OCI-LY1 (cell line): ENCODE results near the gene SAYSD1.

ENCODE experiments used
- H2AFZ ChIP-seq: fragments of 200-600 bp; sonication (generic), shearing (Covaris generic); 2 replicates; pipeline ENCODE4 v1.6.0; 2014; ENCODE audit warnings: antibody characterized with exemption, mild to moderate bottlenecking, low read length
- H3F3A ChIP-seq: fragments of 200-600 bp; sonication (generic), shearing (Covaris generic); 2 replicates; pipeline ENCODE4 v1.6.0; 2014; ENCODE audit warnings: mild to moderate bottlenecking, antibody characterized with exemption, low read length, moderate library complexity; ENCODE audit not compliant: insufficient read depth
- H3K27ac ChIP-seq: fragments of 200-600 bp; sonication (generic); 2 replicates; pipeline ENCODE4 v1.5.1; 2014; ENCODE audit warnings: low read length, mixed run types, mild to moderate bottlenecking, low read depth; ENCODE audit not compliant: poor library complexity, severe bottlenecking
- H3K27me3 ChIP-seq: fragments of 200-600 bp; sonication (generic); 2 replicates; pipeline ENCODE4 v1.6.0; 2014; ENCODE audit warnings: antibody characterized with exemption, mild to moderate bottlenecking, low read length, moderate library complexity; ENCODE audit not compliant: insufficient read depth
- H3K36me3 ChIP-seq: fragments of 200-600 bp; sonication (generic); 2 replicates; pipeline ENCODE4 v1.6.1; 2014; ENCODE audit warnings: mild to moderate bottlenecking, antibody characterized with exemption, low read length, moderate library complexity, mixed read lengths; ENCODE audit not compliant: insufficient read depth
- H3K4me1 ChIP-seq: fragments of 200-600 bp; sonication (generic); 2 replicates; pipeline ENCODE4 v1.5.1; 2014; ENCODE audit warnings: mild to moderate bottlenecking, low read length, moderate library complexity; ENCODE audit not compliant: insufficient read depth, severe bottlenecking
- H3K4me2 ChIP-seq: fragments of 200-600 bp; sonication (generic), shearing (Covaris generic); 2 replicates; pipeline ENCODE4 v1.6.1; 2014; ENCODE audit warnings: low read length
- H3K4me3 ChIP-seq: fragments of 200-600 bp; sonication (generic); 2 replicates; pipeline ENCODE4 v1.5.1; 2014; ENCODE audit warnings: low read length, low read depth, mild to moderate bottlenecking, mixed read lengths; ENCODE audit not compliant: poor library complexity, severe bottlenecking
- H3K79me2 ChIP-seq: fragments of 200-600 bp; shearing (Covaris generic); 2 replicates; pipeline ENCODE4 v1.6.1; 2016; ENCODE audit warnings: mixed run types, low read length, mixed read lengths; ENCODE audit not compliant: insufficient read depth
- H3K9ac ChIP-seq: fragments of 200-600 bp; sonication (generic), shearing (Covaris generic); 2 replicates; pipeline ENCODE4 v1.6.1; 2014; ENCODE audit warnings: mild to moderate bottlenecking, low read length, mixed read lengths
- H3K9me2 ChIP-seq: fragments of 200-600 bp; sonication (generic), shearing (Covaris generic); 2 replicates; pipeline ENCODE4 v1.6.1; 2014; ENCODE audit warnings: low read depth, mild to moderate bottlenecking, low read length, mixed read lengths
- H3K9me3 ChIP-seq: fragments of 200-600 bp; shearing (Covaris generic); 2 replicates; pipeline ENCODE4 v1.6.1; 2014; ENCODE audit warnings: low read length, mixed read lengths
- H4K20me1 ChIP-seq: fragments of 200-600 bp; sonication (generic), shearing (Covaris generic); 2 replicates; pipeline ENCODE4 v1.6.0; 2016; ENCODE audit warnings: mild to moderate bottlenecking, low read length; ENCODE audit not compliant: insufficient read depth
- EZH2 ChIP-seq: fragments of 200-600 bp; sonication (generic), shearing (Covaris generic); IDR thresholded peaks from 2 replicates; pipeline ENCODE4 v1.8.0; 2017; ENCODE audit warnings: borderline replicate concordance, mixed run types, mild to moderate bottlenecking, antibody characterized with exemption, low read length, moderate library complexity, mixed read lengths
- TF ChIP-seq, protein P1 (sequence below): fragments of 200-600 bp; sonication (generic), shearing (Covaris generic); IDR thresholded peaks from 2 replicates; pipeline ENCODE4 v1.5.1; 2017; ENCODE audit warnings: mild to moderate bottlenecking, antibody characterized with exemption, low read length, moderate library complexity, mixed read lengths

Gene SAYSD1

DNA sequence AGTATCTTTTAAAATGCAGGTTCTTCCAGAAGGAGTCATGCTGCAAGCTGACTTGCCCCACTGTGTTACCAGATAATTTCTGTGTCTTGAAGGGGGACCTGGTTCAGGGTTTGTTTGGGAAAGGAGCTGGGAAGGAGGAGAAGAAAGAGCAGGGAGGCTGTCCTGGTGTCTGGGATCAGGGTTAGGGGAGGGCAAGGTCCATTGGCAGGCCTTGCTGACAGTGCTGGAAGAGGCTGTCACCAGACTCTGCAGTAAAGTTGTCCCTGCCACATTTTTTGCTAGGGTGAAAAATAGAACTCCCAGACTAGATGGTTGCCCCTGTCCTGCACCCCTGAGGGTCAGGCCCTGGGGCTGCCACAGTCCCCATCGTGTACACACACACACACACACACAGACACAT, 51.5 kb downstream of the SAYSD1 start:
- Histone ChIP-seq H3K9ac (no peak overlapping the region), H3K4me2 (no peak overlapping the region), H3K4me3 (no peak overlapping the region), H3F3A (no peaks in the 10 kb centered on the region), H3K36me3 (no peaks in the 10 kb centered on the region), H3K9me2 (no peaks in the 10 kb centered on the region), H4K20me1 (no peaks in the 10 kb centered on the region), H3K9me3 (no peaks in the 10 kb centered on the region), H3K4me1 (no peaks in the 10 kb centered on the region), H3K79me2 (no peaks in the 10 kb centered on the region), H3K27ac (no peak overlapping the region), H3K27me3 (no peaks in the 10 kb centered on the region; the same call in none of the 2 replicates), H2AFZ (no peak overlapping the region)
- no peak for TF ChIP-seq EZH2
- TF ChIP-seq, protein P1, sequence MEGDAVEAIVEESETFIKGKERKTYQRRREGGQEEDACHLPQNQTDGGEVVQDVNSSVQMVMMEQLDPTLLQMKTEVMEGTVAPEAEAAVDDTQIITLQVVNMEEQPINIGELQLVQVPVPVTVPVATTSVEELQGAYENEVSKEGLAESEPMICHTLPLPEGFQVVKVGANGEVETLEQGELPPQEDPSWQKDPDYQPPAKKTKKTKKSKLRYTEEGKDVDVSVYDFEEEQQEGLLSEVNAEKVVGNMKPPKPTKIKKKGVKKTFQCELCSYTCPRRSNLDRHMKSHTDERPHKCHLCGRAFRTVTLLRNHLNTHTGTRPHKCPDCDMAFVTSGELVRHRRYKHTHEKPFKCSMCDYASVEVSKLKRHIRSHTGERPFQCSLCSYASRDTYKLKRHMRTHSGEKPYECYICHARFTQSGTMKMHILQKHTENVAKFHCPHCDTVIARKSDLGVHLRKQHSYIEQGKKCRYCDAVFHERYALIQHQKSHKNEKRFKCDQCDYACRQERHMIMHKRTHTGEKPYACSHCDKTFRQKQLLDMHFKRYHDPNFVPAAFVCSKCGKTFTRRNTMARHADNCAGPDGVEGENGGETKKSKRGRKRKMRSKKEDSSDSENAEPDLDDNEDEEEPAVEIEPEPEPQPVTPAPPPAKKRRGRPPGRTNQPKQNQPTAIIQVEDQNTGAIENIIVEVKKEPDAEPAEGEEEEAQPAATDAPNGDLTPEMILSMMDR = no peak

DNA sequence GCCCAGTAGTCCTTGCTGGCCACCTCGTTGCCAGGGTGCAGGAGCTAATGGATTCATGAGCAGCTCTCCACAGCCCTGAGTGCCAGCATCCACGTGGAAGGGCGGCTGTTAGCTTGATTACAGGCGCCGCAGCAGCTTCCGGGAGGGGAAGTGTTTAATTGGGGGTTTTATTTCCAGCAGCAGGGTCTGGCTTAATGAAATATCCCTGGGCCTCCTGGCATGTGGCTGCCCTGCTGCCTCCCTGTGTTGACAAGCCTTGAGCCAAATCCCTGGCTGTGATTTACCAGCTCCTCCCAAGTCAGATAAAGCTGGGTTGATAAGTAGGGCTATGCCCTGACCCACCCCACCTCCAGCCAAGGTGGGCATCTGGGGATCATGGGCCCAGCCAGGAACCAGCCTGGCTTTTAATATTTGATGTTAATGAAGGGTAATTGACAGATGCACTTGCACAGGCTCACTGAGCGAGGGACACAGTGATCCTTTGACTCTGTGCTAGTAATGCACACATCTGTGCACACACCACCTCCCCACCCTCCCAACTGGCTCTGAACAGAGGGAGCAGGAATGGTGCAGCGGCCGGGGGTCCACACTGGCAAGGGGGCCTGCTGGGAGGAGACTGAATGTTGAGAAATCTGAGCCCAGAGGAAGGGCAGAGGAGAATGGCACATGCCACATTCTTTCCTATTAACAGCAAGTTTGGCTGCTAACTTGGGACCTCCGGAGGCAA, 52.8 kb downstream of the SAYSD1 start:
- Histone ChIP-seq H3K4me2 (no peak overlapping the region), H4K20me1 (no peaks in the 10 kb centered on the region), H2AFZ (no peak overlapping the region), H3K9ac (no peak overlapping the region), H3F3A (no peaks in the 10 kb centered on the region), H3K27me3 (no peaks in the 10 kb centered on the region; the same call in none of the 2 replicates), H3K4me3 (no peak overlapping the region), H3K9me3 (no peaks in the 10 kb centered on the region), H3K9me2 (no peaks in the 10 kb centered on the region), H3K4me1 (no peaks in the 10 kb centered on the region), H3K36me3 (no peaks in the 10 kb centered on the region), H3K79me2 (no peaks in the 10 kb centered on the region), H3K27ac (no peak overlapping the region)
- TF ChIP-seq EZH2 = no peak
- TF ChIP-seq, protein P1 = no peak

DNA sequence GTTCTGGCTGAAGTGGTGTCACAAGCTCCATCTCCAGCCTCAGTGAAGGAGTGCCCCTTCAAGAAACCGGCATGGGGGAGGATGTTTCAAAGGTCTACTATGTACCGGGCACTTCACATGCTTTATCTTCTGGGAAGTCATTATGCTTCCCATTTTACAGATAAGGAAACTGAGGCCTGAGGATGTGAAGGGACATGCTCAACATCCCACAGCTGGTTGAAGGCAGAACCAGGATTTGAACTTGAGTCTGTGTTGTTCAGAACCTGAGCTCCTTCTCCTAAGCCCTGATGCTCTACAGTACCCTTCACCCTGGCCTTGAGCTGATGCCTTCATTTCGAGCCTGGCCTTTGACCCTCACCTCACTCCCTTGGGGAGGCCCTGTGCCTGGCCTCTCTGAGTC, 53.4 kb downstream of the SAYSD1 start:
- Histone ChIP-seq H3K27ac (no peak overlapping the region), H4K20me1 (no peaks in the 10 kb centered on the region), H3K36me3 (no peaks in the 10 kb centered on the region), H2AFZ (no peak overlapping the region), H3K79me2 (no peaks in the 10 kb centered on the region), H3K27me3 (no peaks in the 10 kb centered on the region; the same call in 1 of the 2 replicates), H3K9ac (no peak overlapping the region), H3K9me3 (no peaks in the 10 kb centered on the region), H3K9me2 (no peaks in the 10 kb centered on the region), H3K4me1 (no peaks in the 10 kb centered on the region), H3K4me2 (no peak overlapping the region), H3K4me3 (no peak overlapping the region), H3F3A (no peaks in the 10 kb centered on the region)
- no peak for TF ChIP-seq EZH2
- TF ChIP-seq, protein P1 = no peak
